ENCODE measurements around the gene PRKCA. TPM values are rescaled to one million over a fixed set of nuclear protein-coding genes. Genes with fewer than 3 reads are reported as not detected.
A peak's percentile ranks its signal among the peaks of the same experiment; 100 is the strongest.

PRKCA gene
- polyA plus RNA-seq, 1 experiment: 66.8 TPM

- CTCF ChIA-PET: interaction anchor here (0.6 kb wide), 1 partner anchor 1240 kb away, joined by 7 read pairs; no protein-coding TSS in a partner anchor
- TF ChIP-seq CTCF (IDR thresholded peaks at IDR 0.05; ENCODE audit: low read depth, low read length): no peak
- Histone ChIP-seq H3K4me3 (ENCODE audit: low read depth, low read length) (peak overlapping the region; percentile 17), H3K27ac (ENCODE audit: low read depth, low read length) (peak overlapping the region; percentile 93), H3K27me3 (ENCODE audit: control insufficient read depth, insufficient read depth, low read length) (no peaks in the 10 kb centered on the region), H3K9me3 (ENCODE audit: control insufficient read depth, insufficient read depth, low read length) (no peaks in the 10 kb centered on the region)
- peak; percentile 62 for DNase-seq (ENCODE audit: low read depth, low spot score)
- POLR2A ChIA-PET: interaction anchor here (0.8 to 1.5 kb wide), 4 partner anchors 11 to 116 kb away, joined by 3 to 4 read pairs (median 3); no protein-coding TSS in a partner anchor
These were observed 237.8 kb downstream of the PRKCA start for GRCh38 chr17:66540131-66540781.

GRCh38 chr17:66541461-66542128, 239.2 kb downstream of the PRKCA start:
- no peak for TF ChIP-seq CTCF (IDR thresholded peaks at IDR 0.05; ENCODE audit: low read depth, low read length)
- H3K4me3 ChIP-seq (ENCODE audit: low read depth, low read length): no peak overlapping the region
- H3K27me3 ChIP-seq (ENCODE audit: control insufficient read depth, insufficient read depth, low read length): no peaks in the 10 kb centered on the region
- H3K9me3 ChIP-seq (ENCODE audit: control insufficient read depth, insufficient read depth, low read length): no peaks in the 10 kb centered on the region
- DNase-seq (ENCODE audit: low read depth, low spot score): no peak
- POLR2A ChIA-PET: interaction anchor here (0.6 to 1.5 kb wide), 2 partner anchors 81 to 219 kb away, joined by 3 to 4 read pairs; no protein-coding TSS in a partner anchor
- H3K27ac ChIP-seq (ENCODE audit: low read depth, low read length): peak overlapping the region; percentile 48
- CTCF ChIA-PET: no interaction called here

GRCh38 chr17:66542129-66542966, 239.9 kb downstream of the PRKCA start:
- DNase-seq (ENCODE audit: low read depth, low spot score): no peak
- POLR2A ChIA-PET: interaction anchor here (0.6 to 1.5 kb wide), 3 partner anchors 76 to 220 kb away, joined by 4 to 5 read pairs (median 4); no protein-coding TSS in a partner anchor
- no peak for TF ChIP-seq CTCF (IDR thresholded peaks at IDR 0.05; ENCODE audit: low read depth, low read length)

GRCh38 chr17:66542967-66543520, 240.6 kb downstream of the PRKCA start:
- Histone ChIP-seq H3K27ac (ENCODE audit: low read depth, low read length) (no peak overlapping the region), H3K9me3 (ENCODE audit: control insufficient read depth, insufficient read depth, low read length) (no peaks in the 10 kb centered on the region), H3K27me3 (ENCODE audit: control insufficient read depth, insufficient read depth, low read length) (no peaks in the 10 kb centered on the region), H3K4me3 (ENCODE audit: low read depth, low read length) (no peak overlapping the region)
- TF ChIP-seq CTCF (IDR thresholded peaks at IDR 0.05; ENCODE audit: low read depth, low read length): no peak
- CTCF ChIA-PET: no interaction called here
- peak; percentile 65 for DNase-seq (ENCODE audit: low read depth, low spot score)
- POLR2A ChIA-PET: interaction anchor here (0.6 to 1.2 kb wide), 3 partner anchors 76 to 221 kb away, joined by 4 to 5 read pairs (median 4); no protein-coding TSS in a partner anchor

More at GRCh38 chr17:66542129-66542966, 239.9 kb downstream of the PRKCA start:
- Histone ChIP-seq H3K9me3 (ENCODE audit: control insufficient read depth, insufficient read depth, low read length) (no peaks in the 10 kb centered on the region), H3K27me3 (ENCODE audit: control insufficient read depth, insufficient read depth, low read length) (no peaks in the 10 kb centered on the region), H3K4me3 (ENCODE audit: low read depth, low read length) (no peak overlapping the region), H3K27ac (ENCODE audit: low read depth, low read length) (peak overlapping the region; percentile 87)
- CTCF ChIA-PET: no interaction called here
